ENCODE measurements around the gene TYRO3.

DNA sequence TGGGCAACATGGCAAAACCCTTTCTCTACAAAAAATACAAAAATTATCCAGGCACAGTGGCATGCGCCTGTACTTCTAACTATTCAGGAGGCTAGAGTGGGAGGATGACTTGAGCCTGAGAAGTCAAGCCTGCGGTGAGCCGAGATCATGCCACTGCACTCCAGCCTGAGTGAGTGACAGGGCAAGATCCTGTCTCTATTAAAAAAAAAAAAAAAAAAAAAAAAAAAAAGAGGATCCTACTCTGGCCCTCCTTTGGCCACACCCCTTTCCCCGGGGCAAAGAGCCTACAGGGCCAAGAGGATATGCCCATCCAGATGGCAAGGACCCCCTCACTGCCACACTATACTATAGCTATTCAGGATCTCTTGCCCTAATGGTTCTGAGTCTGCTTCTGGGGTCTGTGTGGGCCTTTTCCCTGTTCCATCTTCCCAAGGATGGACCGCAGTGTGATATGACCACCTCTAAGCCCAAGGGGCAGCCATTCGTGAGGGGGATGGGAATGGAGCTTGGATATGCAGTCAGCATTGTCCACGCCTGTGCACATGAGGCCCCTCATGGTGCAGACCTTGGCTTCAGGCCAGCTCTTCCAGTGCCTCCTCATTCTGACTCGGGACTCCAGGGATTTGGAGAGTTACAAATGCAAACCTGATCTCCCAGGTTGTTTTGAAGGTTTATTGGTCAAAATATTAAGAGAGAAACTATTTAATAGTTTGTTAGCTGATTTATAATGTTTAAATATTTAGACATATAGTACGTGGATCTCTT lies 7.3 kb downstream of the TYRO3 start:
- TF ChIP-seq EP300 (IDR thresholded peaks at IDR 0.05) (no peak), POLR2AphosphoS5 (IDR thresholded peaks at IDR 0.05) (no peak)
- TF ChIP-seq, protein P1, sequence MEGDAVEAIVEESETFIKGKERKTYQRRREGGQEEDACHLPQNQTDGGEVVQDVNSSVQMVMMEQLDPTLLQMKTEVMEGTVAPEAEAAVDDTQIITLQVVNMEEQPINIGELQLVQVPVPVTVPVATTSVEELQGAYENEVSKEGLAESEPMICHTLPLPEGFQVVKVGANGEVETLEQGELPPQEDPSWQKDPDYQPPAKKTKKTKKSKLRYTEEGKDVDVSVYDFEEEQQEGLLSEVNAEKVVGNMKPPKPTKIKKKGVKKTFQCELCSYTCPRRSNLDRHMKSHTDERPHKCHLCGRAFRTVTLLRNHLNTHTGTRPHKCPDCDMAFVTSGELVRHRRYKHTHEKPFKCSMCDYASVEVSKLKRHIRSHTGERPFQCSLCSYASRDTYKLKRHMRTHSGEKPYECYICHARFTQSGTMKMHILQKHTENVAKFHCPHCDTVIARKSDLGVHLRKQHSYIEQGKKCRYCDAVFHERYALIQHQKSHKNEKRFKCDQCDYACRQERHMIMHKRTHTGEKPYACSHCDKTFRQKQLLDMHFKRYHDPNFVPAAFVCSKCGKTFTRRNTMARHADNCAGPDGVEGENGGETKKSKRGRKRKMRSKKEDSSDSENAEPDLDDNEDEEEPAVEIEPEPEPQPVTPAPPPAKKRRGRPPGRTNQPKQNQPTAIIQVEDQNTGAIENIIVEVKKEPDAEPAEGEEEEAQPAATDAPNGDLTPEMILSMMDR (IDR thresholded peaks at IDR 0.05): no peak
